Mesendoderm (in vitro differentiated cells): ENCODE measurements around the gene FOXO3B.
"Not testable (repeated sequence)": the region's sequence is repeated elsewhere in the genome, so short reads cannot be mapped to it uniquely, and the experiment has no call there.

Source experiments
- DNase-seq: peaks from one replicate; pipeline ENCODE4 v3.0.0; 2013
- H2AK5ac ChIP-seq: 2 replicates; pipeline ENCODE4 v1.6.1; 2013; ENCODE audit warnings: low read length, inconsistent platforms
- H2BK120ac ChIP-seq: 2 replicates; pipeline ENCODE4 v1.6.1; 2013; ENCODE audit warnings: low read depth, mild to moderate bottlenecking, low read length, moderate library complexity, mixed read lengths
- H2BK15ac ChIP-seq: replicated peaks from 2 replicates; pipeline ENCODE4 v1.6.1; 2013; ENCODE audit warnings: low read depth, mild to moderate bottlenecking, moderate library complexity
- H2BK5ac ChIP-seq: 2 replicates; pipeline ENCODE4 v1.6.1; 2013; ENCODE audit warnings: low read length, inconsistent platforms
- H3K18ac ChIP-seq: 2 replicates; pipeline ENCODE4 v1.6.1; 2013; ENCODE audit warnings: mild to moderate bottlenecking, low read length, mixed read lengths
- H3K23ac ChIP-seq: one replicate; pipeline ENCODE4 v1.6.1; 2013; ENCODE audit warnings: low read length
- H3K27ac ChIP-seq: 2 replicates; pipeline ENCODE4 v1.5.1; 2013; ENCODE audit warnings: low read depth, mild to moderate bottlenecking, inconsistent platforms, low read length, moderate library complexity
- H3K27me3 ChIP-seq: 2 replicates; pipeline ENCODE4 v1.6.1; 2013; ENCODE audit warnings: low read length, control low read depth, mild to moderate bottlenecking, inconsistent platforms; ENCODE audit not compliant: insufficient read depth, poor library complexity
- H3K36me3 ChIP-seq: 2 replicates; pipeline ENCODE4 v1.6.1; 2013; ENCODE audit warnings: low read length, inconsistent platforms; ENCODE audit not compliant: control insufficient read depth, insufficient read depth
- H3K4ac ChIP-seq: one replicate; pipeline ENCODE4 v1.6.1; 2013; ENCODE audit warnings: low read depth, mild to moderate bottlenecking, low read length, moderate library complexity
- H3K4me1 ChIP-seq: 2 replicates; pipeline ENCODE4 v1.6.1; 2013; ENCODE audit warnings: low read depth, low read length, inconsistent platforms; ENCODE audit not compliant: control insufficient read depth
- H3K4me2 ChIP-seq: 2 replicates; pipeline ENCODE4 v1.6.1; 2013; ENCODE audit warnings: low read length
- H3K4me3 ChIP-seq: 2 replicates; pipeline ENCODE4 v1.5.1; 2013; ENCODE audit warnings: mild to moderate bottlenecking, low read length
- H3K56ac ChIP-seq: one replicate; pipeline ENCODE4 v1.6.1; 2013; ENCODE audit warnings: low read length
- H3K79me1 ChIP-seq: 2 replicates; pipeline ENCODE4 v1.6.1; 2013; ENCODE audit warnings: low read length, inconsistent platforms
- H3K79me2 ChIP-seq: 2 replicates; pipeline ENCODE4 v1.6.1; 2013; ENCODE audit warnings: mild to moderate bottlenecking, low read length; ENCODE audit not compliant: control insufficient read depth, insufficient read depth
- H3K9ac ChIP-seq: 2 replicates; pipeline ENCODE4 v1.6.1; 2013; ENCODE audit warnings: low read length, inconsistent platforms
- H4K5ac ChIP-seq: one replicate; pipeline ENCODE4 v1.6.1; 2013; ENCODE audit warnings: low read length
- H4K8ac ChIP-seq: one replicate; pipeline ENCODE4 v1.6.1; 2013; ENCODE audit warnings: low read depth, mild to moderate bottlenecking, control low read depth, low read length, moderate library complexity
- WGBS: extraction: QIAGEN DNeasy Blood & Tissue Kit; methylation state at CpG from one replicate; pipeline ENCODE4 v1.1.7; 2013; ENCODE audit warnings: low lambda C conversion rate, missing lambda C conversion rate; ENCODE audit not compliant: insufficient coverage; ENCODE audit errors: extremely low coverage; 5-methylcytosine and 5-hydroxymethylcytosine counted together

The FOXO3B gene

DNA sequence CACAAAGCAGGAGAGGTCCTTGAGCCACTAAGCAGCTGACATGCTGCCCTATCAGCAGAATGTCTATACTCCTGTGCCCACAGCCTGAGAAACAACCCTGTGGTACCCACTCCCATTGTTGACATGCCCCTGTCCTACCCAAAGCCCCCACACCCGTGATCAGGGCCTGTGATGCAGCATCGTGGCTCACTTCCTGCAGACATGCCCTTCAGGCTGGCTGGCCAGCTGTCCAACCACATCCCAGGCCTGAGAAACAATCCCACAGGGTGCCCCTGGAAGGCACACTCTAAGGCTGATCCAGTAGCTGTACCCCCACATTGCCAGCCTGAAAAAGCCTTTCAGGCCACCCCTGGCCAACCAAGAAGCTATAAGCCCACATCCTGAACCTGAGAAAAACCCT is 13.0 kb upstream of the FOXO3B start:
- not testable (repeated sequence) for H2BK120ac ChIP-seq, H2BK15ac ChIP-seq, H3K36me3 ChIP-seq, H3K4ac ChIP-seq, H3K23ac ChIP-seq, H3K27ac ChIP-seq, H4K8ac ChIP-seq, H3K9ac ChIP-seq, H3K4me1 ChIP-seq, H3K4me3 ChIP-seq, H3K18ac ChIP-seq, H3K27me3 ChIP-seq, H3K79me1 ChIP-seq, DNase-seq, H4K5ac ChIP-seq, H2BK5ac ChIP-seq, H2AK5ac ChIP-seq, H3K56ac ChIP-seq, H3K4me2 ChIP-seq, H3K79me2 ChIP-seq
- WGBS = no CpG with 5 or more reads among the region's 2 CpGs

GRCh38 chr17:18682668-18683067 is 554 bp upstream of the FOXO3B start:
- not testable (repeated sequence) for H3K79me2 ChIP-seq, H2BK15ac ChIP-seq, H3K23ac ChIP-seq, H3K36me3 ChIP-seq, H3K4me2 ChIP-seq, H3K9ac ChIP-seq, H3K27me3 ChIP-seq, H3K56ac ChIP-seq, H3K18ac ChIP-seq, H3K4ac ChIP-seq, H2AK5ac ChIP-seq, H3K27ac ChIP-seq, H3K4me1 ChIP-seq, H2BK5ac ChIP-seq, H3K4me3 ChIP-seq, H4K5ac ChIP-seq, H2BK120ac ChIP-seq, DNase-seq, H3K79me1 ChIP-seq, H4K8ac ChIP-seq
- no CpG with 5 or more reads among the region's 3 CpGs for WGBS

DNA sequence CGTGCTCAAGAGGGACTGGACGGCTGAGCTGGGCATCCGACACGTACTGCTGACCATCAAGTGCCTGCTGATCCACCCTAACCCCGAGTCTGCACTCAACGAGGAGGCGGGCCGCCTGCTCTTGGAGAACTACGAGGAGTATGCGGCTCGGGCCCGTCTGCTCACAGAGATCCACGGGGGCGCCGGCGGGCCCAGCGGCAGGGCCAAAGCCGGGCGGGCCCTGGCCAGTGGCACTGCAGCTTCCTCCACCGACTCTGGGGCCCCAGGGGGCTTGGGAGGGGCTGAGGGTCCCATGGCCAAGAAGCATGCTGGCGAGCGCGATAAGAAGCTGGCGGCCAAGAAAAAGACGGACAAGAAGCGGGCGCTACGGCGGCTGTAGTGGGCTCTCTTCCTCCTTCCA is 4.7 kb downstream of the FOXO3B start:
- not testable (repeated sequence) for H4K8ac ChIP-seq, H3K9ac ChIP-seq, DNase-seq, H4K5ac ChIP-seq, H3K79me1 ChIP-seq, H3K56ac ChIP-seq, H3K4me3 ChIP-seq, H3K27ac ChIP-seq, H3K23ac ChIP-seq, H2BK120ac ChIP-seq, H3K27me3 ChIP-seq, H3K79me2 ChIP-seq, H3K4me2 ChIP-seq, H2BK15ac ChIP-seq, H3K18ac ChIP-seq, H2BK5ac ChIP-seq, H3K4ac ChIP-seq, H3K4me1 ChIP-seq, H2AK5ac ChIP-seq, H3K36me3 ChIP-seq
- WGBS = no CpG with 5 or more reads among the region's 29 CpGs

GRCh38 chr17:18676928-18677327 is 5.2 kb downstream of the FOXO3B start:
- not testable (repeated sequence) for H3K9ac ChIP-seq, H3K79me2 ChIP-seq
- WGBS = no CpG with 5 or more reads among the region's 3 CpGs

DNA sequence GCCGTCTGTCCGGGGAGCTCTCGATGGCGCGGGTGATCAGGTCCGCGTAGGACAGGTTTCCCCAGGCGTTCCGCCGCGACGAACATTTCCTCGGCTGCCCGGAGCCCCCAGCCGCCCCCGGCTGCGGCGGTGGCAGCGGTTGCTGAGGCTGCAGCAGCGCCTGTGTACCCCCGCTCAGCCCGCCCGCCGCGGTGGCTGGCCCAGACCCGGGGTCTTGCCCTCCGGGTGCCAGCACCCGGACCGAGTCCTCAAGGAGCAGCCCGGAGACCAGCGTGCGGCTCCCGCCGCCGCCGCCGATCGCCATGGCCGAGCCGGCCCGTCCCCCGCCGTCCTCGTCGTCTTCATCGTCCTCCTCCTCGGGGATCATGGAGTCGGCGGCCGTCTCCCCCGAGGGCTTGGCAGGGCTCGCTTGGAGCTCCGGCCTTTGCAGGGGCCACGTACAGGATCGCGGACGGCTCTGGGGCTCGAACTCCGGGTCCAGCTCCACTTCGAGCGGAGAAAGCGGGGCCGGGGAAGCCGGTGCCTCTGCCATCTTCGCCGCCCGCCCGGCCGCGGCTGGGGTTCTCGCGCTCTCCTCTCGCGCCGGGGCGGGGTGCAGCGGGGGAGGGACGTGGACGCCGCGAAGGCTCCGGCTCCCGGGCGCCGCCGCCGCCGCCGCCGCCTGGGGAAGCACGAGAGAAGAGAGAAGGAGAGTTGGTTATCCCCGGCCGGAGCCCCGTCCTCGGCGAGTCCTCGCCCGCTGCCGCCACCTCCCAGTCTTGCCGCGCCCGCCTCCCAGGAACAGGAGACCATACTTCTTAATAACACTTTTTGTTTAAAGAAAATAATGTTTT is 9.5 kb downstream of the FOXO3B start:
- H2BK120ac ChIP-seq, H3K4me2 ChIP-seq, H3K27ac ChIP-seq, DNase-seq, H3K56ac ChIP-seq, H3K27me3 ChIP-seq, H2BK5ac ChIP-seq, H2BK15ac ChIP-seq, H4K8ac ChIP-seq, H3K18ac ChIP-seq, H3K23ac ChIP-seq, H3K36me3 ChIP-seq, H3K4me3 ChIP-seq, H3K4me1 ChIP-seq, H3K79me1 ChIP-seq, H4K5ac ChIP-seq, H2AK5ac ChIP-seq, H3K4ac ChIP-seq, H3K79me2 ChIP-seq, H3K9ac ChIP-seq: not testable (repeated sequence)
- WGBS = no CpG with 5 or more reads among the region's 102 CpGs

More at GRCh38 chr17:18676928-18677327, 5.2 kb downstream of the FOXO3B start:
- not testable (repeated sequence) for H2BK5ac ChIP-seq, H3K4me2 ChIP-seq, H3K4me1 ChIP-seq, H3K79me1 ChIP-seq, DNase-seq, H2BK120ac ChIP-seq, H3K4me3 ChIP-seq, H3K18ac ChIP-seq, H2AK5ac ChIP-seq, H3K27ac ChIP-seq, H3K27me3 ChIP-seq, H4K8ac ChIP-seq, H2BK15ac ChIP-seq, H3K4ac ChIP-seq, H3K23ac ChIP-seq, H4K5ac ChIP-seq, H3K56ac ChIP-seq, H3K36me3 ChIP-seq

GRCh38 chr17:18668625-18669024 is 13.5 kb downstream of the FOXO3B start:
- not testable (repeated sequence) for H3K36me3 ChIP-seq, H3K23ac ChIP-seq, H3K4me1 ChIP-seq, H3K56ac ChIP-seq, H2BK120ac ChIP-seq, H3K18ac ChIP-seq, H2BK15ac ChIP-seq, H3K79me1 ChIP-seq, H3K9ac ChIP-seq, DNase-seq, H3K4me2 ChIP-seq, H3K27ac ChIP-seq, H3K27me3 ChIP-seq, H3K79me2 ChIP-seq, H4K5ac ChIP-seq, H2BK5ac ChIP-seq, H3K4me3 ChIP-seq, H2AK5ac ChIP-seq, H3K4ac ChIP-seq, H4K8ac ChIP-seq
- no CpG with 5 or more reads among the region's 1 CpG for whole genome bisulfite sequencing
